Activated CD8-positive, alpha-beta memory T cell treated with anti-CD3 and anti-CD28 coated beads for 4 hours (primary cell): Measurements from ENCODE around the gene CD99.
A peak's percentile ranks its signal among the peaks of the same experiment; 100 is the strongest.

Experiments used
- DNase-seq, 2 donors: peaks; one replicate each; pipeline ENCODE4 v3.0.0-alpha.2; 2020; ENCODE audit warnings: low read depth in 2 of 2

CD99 gene

GRCh38 chrX:2698604-2699003 is 7.5 kb downstream of the CD99 start:
- DNase-seq, result no peak

- DNase-seq, result no peak
Measured at GRCh38 chrX:2699959-2700358, 8.9 kb downstream of the CD99 start.

- no peak for DNase-seq
Measured at GRCh38 chrX:2700405-2701320, 9.6 kb downstream of the CD99 start.

- no peak for DNase-seq
Measured at GRCh38 chrX:2701600-2701999, 10.5 kb downstream of the CD99 start.

DNA sequence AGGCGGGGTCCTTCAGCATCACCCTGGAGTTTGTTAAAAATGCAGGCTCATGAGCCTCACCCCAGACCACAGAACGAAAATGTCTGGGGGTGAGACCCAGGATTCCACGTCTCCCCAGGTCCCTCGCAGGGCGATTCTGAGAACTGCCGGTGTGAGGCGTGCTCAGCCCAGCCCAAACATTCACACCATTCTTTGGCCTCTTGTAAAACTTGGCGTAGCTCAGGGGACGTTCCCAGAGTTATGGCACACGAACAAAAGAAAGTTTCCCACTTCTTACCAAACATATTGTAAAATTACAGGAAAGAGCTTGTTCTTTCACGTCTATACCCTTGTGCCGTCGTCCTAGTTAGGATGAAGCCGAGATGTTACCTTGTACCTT is 12.9 kb downstream of the CD99 start:
- no peak for DNase-seq

- no peak for DNase-seq
Measured at GRCh38 chrX:2705046-2705832, 14.1 kb downstream of the CD99 start.

GRCh38 chrX:2707334-2707760 is 16.3 kb downstream of the CD99 start:
- peak in 1 of 2 donors; percentile 50 for DNase-seq

DNA sequence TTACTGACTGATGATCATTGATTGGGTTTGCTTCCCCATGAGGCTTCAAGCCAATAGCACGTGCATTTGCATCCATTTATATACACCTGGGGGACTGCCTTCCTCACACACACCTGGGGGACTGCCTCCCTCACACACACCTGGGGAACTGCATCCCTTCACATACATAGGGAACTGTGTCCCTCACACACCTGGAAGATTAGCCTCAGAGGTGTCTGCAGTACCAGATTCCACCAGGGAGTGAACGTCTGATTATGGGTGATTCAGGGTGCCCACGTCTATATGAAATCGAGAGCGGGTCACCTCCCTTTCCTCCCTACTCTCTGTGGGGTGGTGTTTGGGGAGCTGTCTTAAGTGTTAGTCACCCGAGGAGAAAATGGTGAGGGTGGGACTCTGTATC is 16.9 kb downstream of the CD99 start:
- DNase-seq, result no peak

DNA sequence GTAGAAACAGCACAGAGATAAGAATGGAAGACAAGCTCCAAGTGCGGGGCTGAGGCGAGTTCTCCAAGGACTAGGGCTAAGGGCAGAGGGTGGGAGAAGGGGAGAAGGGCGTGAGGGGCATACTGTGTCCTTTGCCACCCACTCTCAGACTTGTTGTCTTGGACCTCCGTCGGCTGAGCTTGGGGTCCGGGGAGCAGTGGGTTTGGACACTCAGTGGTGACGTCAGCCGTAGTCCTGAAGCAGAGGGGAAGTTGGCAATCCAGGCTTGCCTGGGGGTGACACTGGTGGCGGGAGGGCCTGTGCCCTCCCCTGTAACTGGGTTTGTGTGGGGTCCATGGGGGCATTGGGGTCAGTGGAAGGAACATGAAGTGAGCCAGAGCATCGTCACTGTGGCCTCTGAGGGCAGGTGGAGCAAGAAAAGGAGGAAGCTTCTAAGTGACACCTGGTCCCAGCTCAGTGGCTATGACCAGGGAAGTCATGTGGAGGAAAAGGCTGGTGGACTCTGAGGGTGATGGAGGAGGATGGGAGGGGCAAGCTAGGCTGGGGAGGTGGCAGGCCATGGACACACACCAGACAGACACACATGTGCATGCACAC is 17.6 kb downstream of the CD99 start:
- DNase-seq, result no peak

DNA sequence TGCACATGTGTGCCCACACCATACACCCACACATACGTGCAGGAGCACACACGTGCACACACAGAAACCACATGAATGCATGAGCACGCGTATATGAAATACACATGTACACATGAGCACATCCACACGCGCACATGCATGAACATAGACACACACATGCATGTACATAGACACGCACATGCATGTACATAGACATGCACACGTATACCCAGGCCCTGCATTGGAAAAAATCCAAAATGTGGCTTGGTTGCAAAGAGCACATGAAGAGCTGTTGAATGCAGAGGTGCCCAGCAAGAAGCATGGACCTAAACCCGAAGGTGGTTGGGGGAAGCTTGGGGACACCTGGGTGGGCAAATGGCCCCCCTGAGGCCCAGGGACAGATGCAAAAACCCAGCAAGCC is 18.5 kb downstream of the CD99 start:
- DNase-seq, result no peak

DNA sequence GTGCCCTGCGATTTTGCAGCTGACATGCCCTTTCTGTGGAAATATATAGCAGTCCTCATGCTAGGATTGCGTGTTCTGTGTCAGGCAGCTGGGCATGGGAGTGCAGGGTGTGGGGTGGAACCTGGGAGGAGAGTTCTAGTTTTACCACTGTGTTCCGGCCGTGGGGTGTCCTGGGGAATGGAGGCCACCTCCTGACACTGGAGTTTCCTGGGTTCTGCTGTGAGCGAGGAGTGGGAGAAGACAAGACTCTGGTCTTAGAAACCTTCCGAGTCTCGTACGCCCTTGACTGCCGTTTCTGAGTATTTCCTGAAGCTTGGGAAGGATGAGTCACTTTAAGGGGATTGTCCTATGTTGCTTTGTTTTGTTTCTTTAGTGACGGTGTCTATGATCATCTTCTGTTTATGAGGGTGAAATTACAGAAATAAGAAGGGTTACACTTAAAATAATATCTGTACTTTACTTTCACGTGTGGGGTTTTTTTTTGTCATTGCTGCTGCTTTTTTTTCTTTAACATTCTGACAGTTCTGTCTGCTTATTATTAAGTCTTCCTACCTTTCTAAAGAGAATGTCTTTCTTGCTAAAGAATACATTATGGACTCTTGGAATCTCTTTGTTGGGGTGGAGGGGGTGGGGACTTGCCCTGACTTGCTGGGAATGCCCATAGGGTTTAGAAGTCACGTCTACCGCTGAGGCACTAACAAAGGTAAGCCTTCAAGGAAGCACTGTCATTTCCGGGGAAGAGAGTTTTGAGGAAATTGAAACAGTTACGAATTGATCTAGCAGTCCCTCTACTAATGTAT is 19.1 kb downstream of the CD99 start:
- no peak for DNase-seq

GRCh38 chrX:2711441-2711840 is 20.3 kb downstream of the CD99 start:
- DNase-seq, result no peak

GRCh38 chrX:2712428-2712827 is 21.3 kb downstream of the CD99 start:
- no peak for DNase-seq

DNA sequence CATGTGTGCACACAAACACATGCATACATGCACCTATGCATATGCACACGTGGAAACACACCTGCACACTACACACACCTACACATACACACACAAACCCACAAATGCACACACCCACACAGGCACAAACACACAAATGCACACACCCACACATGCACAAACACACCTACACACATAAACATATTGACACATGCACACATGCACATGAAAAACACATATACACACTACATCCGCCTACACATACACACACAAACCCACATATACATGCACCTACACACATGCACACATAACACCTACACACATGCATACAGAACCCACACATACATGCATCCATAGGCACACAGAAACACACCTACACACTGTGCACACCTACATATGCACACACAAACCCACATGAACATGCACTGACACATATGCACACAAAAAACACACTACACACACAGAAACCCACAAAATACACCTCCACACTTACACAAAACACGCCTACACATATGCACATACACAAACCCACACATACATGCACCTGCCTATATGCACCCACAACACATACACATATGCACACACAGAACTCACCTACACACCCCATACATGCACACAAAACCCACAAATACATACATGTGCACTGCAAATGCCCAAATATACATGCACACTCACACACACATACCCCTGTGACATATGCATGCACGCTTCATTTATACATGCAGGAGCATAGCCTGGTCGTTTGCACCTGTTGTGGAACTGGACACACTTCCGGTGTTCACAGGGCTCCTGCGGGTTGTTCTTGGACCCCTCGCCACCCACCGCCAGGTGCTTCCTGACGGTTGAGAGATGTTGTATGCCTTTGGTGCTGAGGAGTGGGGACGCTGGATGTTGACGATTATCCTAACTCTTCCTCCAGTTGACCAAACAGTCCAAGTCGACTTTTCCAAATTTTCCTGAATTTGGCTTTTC is 22.1 kb downstream of the CD99 start:
- DNase-seq, result no peak

GRCh38 chrX:2714551-2714950 is 23.5 kb downstream of the CD99 start:
- no peak for DNase-seq

DNA sequence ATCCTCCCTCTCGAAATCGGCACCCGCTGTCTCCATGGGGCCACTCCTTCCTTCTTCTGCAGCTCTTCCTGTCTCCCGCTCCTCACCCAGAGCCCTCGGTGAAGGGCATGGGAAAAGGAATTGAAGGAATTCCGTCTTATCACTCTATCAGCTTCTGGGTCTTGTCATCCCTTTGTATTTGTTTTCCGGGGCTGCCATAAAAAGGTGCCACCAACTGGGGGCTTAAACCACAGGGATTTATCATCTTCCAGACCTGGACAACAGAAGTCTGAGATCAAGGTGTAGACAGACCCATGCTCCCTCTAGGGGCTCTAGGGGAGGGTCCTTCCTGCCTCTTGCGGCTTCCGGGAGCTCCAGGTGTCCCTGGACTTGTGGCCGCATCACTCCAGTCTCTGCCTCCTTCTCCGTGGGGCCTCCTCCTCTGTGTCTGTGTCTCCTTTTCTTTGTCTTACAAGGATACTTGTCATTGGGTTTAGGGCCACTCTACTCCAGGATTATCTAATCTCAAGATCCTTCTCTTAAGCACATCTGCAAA is 24.0 kb downstream of the CD99 start:
- DNase-seq, result no peak

DNA sequence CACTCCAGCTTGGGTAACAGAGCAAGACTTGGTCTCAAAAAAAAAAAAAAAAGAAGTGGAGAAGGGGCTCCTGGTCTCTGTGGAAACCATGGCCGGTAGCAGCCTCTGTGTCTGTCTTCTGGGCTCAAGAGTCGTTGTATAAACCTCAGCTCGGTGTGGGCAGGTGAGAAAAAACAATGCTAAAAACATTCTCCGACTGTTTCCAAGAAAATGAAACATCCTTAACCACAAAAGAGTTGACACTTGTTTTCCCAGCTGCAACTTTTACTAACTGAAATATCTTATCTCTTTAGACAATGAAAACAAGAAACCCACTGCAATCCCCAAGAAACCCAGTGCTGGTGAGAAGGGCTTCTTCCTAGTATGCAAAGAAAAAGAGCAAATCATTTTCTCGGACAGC is 26.2 kb downstream of the CD99 start:
- no peak for DNase-seq

GRCh38 chrX:2718821-2719220 is 27.7 kb downstream of the CD99 start:
- no peak for DNase-seq

DNA sequence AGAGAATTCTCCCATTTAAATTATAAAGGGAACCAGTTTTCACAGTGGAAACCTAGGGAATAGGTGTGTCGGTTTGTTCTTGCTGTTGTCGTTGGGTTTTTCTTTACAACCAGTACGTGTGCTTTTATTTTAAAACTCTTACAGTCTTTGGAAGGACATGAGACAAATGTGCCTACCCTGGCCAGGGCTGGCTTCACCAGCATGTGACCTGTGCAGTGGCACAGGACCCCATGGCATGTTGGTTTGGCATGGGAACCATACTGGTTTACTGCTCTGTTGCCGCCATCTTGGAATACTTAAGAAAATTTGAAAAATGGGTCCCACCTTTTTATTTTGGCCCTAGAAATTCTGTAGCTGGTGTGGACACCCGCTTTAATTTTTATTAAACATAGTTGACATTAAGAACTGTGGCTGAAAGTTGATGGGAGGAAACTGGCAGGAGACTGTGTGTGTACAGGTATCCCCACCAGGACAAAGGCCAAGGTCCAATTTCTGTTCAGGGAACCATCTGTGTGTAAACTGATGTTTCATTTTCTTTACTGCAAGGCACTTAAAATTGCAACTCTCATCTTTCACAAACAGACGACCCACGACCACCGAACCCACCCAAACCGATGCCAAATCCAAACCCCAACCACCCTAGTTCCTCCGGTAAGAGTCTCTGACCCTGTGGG is 28.8 kb downstream of the CD99 start:
- no peak for DNase-seq
